CD4-positive, alpha-beta T cell treated with Interferon alpha-2 for 1 hour (primary cell): ENCODE data around the gene NPFFR1.
A peak's percentile ranks its signal among the peaks of the same experiment; 100 is the strongest.
"Not testable (repeated sequence)": the region's sequence is repeated elsewhere in the genome, so short reads cannot be mapped to it uniquely, and the experiment has no call there.

Experiments
- DNase-seq, 2 donors: peaks; one replicate each; pipeline ENCODE4 v3.0.0-alpha.2; 2020 to 2022

NPFFR1 gene

GRCh38 chr10:70284542-70285475 is 1.0 kb upstream of the NPFFR1 start:
- no peak for DNase-seq

GRCh38 chr10:70283071-70283444 is 746 bp downstream of the NPFFR1 start:
- DNase-seq, result no peak

DNA sequence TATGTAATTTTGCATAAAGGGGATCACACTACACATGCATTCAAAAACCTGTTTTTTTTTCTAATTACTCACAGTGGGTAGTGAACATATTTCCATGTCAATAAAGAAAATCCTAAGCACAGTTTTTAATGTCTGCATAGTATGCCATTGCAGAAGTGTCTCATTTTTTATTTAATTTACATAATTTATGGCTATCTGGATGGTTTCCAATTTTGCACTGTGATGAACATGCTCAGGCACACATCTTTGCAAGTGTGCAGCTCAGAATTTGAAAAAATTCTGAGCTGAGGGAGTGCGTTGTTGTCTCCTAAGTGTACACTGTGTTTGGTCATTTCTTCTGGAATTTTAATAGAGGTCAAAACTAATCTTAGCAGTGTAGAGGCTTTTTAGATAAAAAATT is 2.2 kb downstream of the NPFFR1 start:
- DNase-seq, result no peak

- no peak for DNase-seq
Measured at GRCh38 chr10:70280099-70280498, 3.7 kb downstream of the NPFFR1 start.

- no peak for DNase-seq
Measured at GRCh38 chr10:70277396-70278030, 6.3 kb downstream of the NPFFR1 start.

DNA sequence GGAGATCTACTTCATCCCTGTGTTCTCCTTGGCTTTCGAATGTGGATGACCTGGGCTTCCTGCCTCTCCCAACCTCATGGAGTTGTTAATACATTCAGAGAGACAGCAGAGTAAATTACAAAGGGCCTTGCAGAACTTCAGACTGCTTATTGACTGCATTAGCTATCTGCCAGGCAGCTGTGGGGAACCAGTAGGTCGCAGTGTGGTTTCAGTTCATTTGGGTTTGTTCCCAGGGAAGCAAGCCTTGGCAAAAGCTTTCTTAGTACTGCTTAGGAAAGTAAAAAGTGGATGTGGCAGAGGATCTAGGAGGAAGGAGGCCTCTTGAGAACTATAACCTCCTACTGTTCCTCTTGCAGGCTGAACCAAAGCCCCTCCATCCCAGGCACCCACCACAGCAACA is 9.2 kb downstream of the NPFFR1 start:
- DNase-seq, result no peak

GRCh38 chr10:70272925-70273316 is 10.9 kb downstream of the NPFFR1 start:
- peak in 1 of 2 donors; percentile 63 for DNase-seq

DNA sequence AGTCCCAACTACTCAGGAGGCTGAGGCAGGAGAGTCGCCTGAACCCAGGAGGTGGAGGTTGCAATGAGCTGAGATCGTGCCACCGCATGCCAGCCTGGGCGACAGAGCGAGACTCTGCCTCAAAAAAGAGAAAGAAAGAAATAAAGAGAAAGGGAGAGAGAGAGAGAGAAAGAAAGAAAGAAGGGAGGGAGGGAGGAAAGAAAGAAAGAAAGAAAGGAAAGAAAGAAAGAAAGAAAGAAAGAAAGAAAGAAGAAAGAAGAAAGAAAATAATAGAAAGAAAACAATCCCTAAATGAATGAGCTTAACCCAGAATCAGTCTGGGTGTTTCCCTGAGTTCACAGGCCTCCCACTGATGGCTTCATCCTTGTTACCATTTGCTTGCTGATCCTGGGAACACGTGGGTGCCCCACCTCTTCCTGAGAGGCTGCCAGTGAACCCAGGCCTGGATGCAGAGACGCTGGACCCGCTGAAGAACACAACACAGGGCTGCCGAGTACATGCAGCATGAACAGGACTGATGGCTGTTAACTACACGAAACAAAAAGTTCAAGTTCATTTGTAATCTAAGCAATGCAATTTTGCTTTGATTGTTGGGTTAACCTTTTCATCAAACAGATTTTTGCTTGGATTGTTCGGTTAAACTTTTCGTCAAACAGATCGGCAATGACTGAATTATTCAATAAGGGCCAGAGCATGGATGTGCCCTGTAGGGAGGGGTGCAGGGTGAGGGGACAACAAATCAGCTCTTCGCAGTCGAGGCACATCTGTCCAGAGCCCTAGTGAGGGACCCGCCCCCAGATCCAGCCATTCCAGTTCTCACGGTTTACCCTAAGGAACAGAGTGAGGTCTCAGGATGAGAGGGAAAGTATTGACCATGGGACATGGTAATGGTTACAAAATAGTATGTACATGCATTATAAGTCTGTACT is 11.5 kb downstream of the NPFFR1 start:
- no peak for DNase-seq

DNA sequence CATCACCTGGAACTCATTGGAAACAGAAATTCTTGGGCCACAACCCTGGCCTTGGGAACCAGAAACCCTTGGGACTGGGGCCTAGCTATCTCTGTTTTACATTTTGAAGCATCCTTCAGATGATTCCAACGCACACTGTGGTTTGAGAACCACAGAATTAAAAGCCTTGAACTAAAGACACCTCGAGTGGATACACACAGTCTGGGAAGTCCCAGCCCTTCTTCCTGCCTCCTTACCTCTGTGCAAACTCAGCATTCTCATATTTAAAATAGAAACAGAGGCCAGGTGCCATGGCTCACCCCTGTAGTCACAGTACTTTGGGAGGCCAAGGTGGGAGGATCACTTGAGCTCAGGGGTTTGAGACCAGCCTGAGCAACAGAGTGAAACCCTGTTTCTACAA is 12.9 kb downstream of the NPFFR1 start:
- DNase-seq, result no peak

DNA sequence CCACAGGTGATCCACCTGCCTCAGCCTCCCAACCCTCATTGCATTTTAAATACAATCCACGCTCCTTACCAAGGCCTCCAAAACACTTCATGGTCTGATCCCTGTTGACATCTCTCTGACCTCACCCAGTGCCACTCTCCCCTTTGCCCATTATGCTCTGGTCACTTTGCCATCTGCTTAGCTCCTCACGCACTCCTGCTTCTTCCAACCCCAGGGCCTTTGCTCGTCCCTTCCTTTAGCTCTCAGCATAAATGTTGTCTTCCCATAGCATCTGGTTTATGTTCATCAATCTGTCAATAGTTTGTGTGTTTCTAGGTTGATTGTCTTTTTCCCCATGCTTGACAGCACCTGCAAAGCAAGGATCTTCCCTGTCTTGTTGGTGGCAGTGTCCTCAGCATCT is 14.1 kb downstream of the NPFFR1 start:
- DNase-seq, result no peak

DNA sequence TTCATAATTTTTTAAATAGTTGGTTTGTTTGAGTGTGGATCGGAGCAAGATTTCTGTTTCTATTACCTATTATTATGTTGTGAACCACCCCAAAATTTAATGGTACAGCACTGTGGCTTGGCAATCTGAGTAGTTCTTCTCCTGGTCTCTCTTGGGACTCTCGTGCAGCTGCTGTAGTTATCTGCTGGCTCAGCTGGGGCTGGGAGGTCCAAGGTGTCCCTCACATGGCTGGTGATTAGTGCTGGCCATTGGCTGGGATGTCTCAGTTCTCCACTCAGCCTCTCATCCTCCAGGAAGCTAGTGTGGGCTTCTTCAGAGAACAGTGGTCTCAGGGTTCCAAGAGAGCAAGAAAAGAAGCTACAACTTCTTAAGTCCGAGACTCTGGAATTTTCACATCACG is 15.4 kb downstream of the NPFFR1 start:
- no peak for DNase-seq

GRCh38 chr10:70267161-70267933 is 16.5 kb downstream of the NPFFR1 start:
- DNase-seq, result peak in 1 of 2 donors; percentile 50

GRCh38 chr10:70266701-70267100 is 17.1 kb downstream of the NPFFR1 start:
- no peak for DNase-seq

DNA sequence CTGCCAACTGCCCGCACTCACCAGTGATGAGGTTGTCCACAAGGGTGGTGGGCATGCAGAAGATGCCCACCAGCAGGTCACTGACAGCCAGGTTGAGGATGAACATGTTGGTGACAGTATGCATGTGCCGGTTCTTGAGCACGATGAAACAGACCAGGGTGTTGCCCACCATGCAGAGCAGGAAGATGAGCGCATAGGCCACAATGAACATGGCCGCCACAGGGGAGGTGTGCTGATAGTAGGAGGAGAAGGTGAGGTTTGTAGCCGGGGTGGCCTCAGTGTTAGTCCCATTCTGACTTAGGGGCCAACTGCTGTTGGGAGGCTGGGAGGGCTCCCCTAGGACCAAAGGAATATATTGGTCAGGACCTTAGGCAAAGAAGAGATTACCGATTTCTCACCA is 17.7 kb downstream of the NPFFR1 start:
- no peak for DNase-seq

- no peak for DNase-seq
Measured at GRCh38 chr10:70265032-70265689, 18.6 kb downstream of the NPFFR1 start.

- DNase-seq, result no peak
Measured at GRCh38 chr10:70260734-70261133, 23.1 kb downstream of the NPFFR1 start.

DNA sequence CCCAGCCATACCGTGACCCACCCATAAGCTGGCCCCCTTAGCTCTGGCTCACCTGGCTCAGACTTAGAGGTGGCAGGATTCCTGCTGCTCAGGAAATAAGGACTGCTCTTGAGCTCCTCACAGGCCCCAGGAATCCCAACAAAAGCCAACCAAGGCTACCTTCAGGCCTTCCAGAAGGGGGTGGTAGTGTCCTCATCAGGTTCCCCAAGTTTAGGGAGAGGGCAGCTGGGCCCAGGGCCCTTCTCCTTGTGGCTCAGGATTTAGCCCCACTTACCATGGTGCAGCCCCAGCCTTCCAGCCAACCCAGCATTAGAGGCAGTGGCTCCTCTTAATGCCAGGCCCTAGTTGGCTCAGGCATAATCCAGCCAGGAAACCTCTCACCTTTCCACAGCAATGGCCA is 23.5 kb downstream of the NPFFR1 start:
- DNase-seq, result no peak

DNA sequence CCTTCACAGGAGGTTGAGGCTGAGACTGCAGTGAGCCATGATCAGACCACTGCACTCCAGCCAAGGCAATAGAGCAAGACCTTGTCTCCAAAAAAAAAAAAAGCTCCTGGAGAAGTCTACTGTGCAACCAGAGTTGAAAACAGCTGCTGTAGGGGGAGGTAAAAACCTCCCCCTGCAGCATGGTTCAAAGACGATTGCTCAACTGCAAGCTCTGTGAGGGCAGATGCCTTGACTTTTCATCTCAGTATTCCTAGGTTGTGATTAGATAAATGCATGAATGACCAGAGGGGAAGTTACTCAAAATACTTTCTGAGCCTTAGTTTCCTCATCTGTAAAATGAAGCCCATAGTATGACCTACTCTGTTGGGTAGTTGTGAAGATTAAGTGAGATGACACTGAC is 25.6 kb downstream of the NPFFR1 start:
- DNase-seq, result no peak

- DNase-seq, result not testable (repeated sequence)
Measured at GRCh38 chr10:70257816-70258215, 26.0 kb downstream of the NPFFR1 start.

GRCh38 chr10:70256463-70256862 is 27.3 kb downstream of the NPFFR1 start:
- no peak for DNase-seq

GRCh38 chr10:70255329-70256299 is 28.2 kb downstream of the NPFFR1 start:
- peak in 1 of 2 donors; percentile 35 for DNase-seq
